ENCODE results near the gene SIM1. TPM values are rescaled to one million over a fixed set of nuclear protein-coding genes. Genes with fewer than 3 reads are reported as not detected.
A peak's percentile ranks its signal among the peaks of the same experiment; 100 is the strongest.

Gene SIM1
- total RNA-seq, 1 experiment from 2014 or later = not detected

DNA sequence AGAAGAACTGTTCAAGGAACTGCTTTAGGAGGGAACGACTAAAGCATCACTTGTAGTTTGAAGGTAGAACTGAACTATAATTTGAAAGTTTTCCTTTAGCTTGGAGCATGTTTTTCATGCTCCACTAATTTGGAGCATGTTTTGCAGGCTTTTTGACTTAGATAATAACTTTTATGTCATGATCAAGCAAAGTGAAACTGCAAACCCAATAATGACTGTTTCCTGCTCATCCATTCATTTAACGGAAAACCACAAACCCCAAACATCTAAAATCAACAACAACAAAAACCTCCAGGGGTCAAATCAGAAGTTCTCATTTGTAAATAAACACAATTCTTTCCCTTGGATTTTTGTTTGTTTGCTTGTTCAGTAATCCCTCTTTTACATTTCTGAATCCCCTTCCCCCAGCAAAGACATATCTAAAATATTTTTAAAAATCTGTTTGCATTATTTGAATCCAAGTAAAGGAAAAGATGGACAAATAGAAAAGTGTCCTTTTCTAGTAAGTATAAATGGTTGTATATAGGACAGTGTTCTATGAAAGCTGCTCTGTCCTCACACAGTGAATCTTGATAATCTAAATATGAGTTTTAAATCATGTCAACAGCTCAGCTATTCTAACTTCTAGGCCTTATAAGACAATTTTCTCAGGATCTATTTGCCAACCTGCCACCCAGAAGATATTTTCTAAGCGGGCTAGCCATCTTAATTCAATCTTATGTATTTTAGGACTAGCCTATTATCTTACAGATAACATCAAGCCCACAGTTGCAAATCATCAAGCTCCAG is 2.6 kb downstream of the SIM1 start:
- H3K4me3 ChIP-seq (ENCODE audit: low read depth in 2 of 2, low read length in 2 of 2) = peak overlapping the region; percentile 46 to 73; a peak in 2 of 4 replicates
- peaks cover 7% of the 10 kb centered on the region; the same call in 1 of the 2 replicates for H3K27me3 ChIP-seq (ENCODE audit: control insufficient read depth, insufficient read depth, low read length)
- in situ Hi-C loops (cut with HindIII; ENCODE audit: low pct_unique_long_range_greater_than_20kb, low sequenced_read_pairs) (no loop called here), intact Hi-C loops (cut with micrococcal nuclease; ENCODE audit: unreplicated experiment) (no loop called here)
- no peaks in the 10 kb centered on the region for H3K36me3 ChIP-seq (ENCODE audit: control insufficient read depth, insufficient read depth, low read length)
- no TSS peak for BruUV-seq (replicated peaks)
- POLR2A ChIA-PET = interaction anchor here (0.6 kb wide), 1 partner anchor 247 kb away, joined by 3 read pairs; no protein-coding TSS in a partner anchor
- H3K27ac ChIP-seq (ENCODE audit: low read length) = no peak overlapping the region
- H3K9me3 ChIP-seq (ENCODE audit: control insufficient read depth, insufficient read depth, low read depth, low read length) = no peaks in the 10 kb centered on the region
- ATAC-seq (no peak), DNase-seq (ENCODE audit: low read depth, low spot score) (no peak)
- TF ChIP-seq SIN3A (IDR thresholded peaks at IDR 0.05; ENCODE audit: borderline replicate concordance, insufficient read depth, low read depth, low read length) = no peak
- no peak for TF ChIP-seq POLR2AphosphoS5 (IDR thresholded peaks at IDR 0.05; ENCODE audit: low read depth, low read length)
- TF ChIP-seq, protein P1, sequence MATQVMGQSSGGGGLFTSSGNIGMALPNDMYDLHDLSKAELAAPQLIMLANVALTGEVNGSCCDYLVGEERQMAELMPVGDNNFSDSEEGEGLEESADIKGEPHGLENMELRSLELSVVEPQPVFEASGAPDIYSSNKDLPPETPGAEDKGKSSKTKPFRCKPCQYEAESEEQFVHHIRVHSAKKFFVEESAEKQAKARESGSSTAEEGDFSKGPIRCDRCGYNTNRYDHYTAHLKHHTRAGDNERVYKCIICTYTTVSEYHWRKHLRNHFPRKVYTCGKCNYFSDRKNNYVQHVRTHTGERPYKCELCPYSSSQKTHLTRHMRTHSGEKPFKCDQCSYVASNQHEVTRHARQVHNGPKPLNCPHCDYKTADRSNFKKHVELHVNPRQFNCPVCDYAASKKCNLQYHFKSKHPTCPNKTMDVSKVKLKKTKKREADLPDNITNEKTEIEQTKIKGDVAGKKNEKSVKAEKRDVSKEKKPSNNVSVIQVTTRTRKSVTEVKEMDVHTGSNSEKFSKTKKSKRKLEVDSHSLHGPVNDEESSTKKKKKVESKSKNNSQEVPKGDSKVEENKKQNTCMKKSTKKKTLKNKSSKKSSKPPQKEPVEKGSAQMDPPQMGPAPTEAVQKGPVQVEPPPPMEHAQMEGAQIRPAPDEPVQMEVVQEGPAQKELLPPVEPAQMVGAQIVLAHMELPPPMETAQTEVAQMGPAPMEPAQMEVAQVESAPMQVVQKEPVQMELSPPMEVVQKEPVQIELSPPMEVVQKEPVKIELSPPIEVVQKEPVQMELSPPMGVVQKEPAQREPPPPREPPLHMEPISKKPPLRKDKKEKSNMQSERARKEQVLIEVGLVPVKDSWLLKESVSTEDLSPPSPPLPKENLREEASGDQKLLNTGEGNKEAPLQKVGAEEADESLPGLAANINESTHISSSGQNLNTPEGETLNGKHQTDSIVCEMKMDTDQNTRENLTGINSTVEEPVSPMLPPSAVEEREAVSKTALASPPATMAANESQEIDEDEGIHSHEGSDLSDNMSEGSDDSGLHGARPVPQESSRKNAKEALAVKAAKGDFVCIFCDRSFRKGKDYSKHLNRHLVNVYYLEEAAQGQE (IDR thresholded peaks at IDR 0.05; ENCODE audit: insufficient read depth in 1 of 2, low read depth in 2 of 2, low read length in 1 of 2) = no peak
- TF ChIP-seq CTCF (IDR thresholded peaks at IDR 0.05) = no peak
- TF ChIP-seq TCF7L2 (IDR thresholded peaks at IDR 0.05; ENCODE audit: low read depth, low read length) = no peak
- CTCF ChIA-PET = interaction anchor here (0.5 kb wide), 1 partner anchor 1068 kb away, joined by 13 read pairs; the partner anchor contains the start of gene COQ3
- H3K4me1 ChIP-seq (ENCODE audit: control insufficient read depth, insufficient read depth, low read length) = peaks cover 6% of the 10 kb centered on the region

DNA sequence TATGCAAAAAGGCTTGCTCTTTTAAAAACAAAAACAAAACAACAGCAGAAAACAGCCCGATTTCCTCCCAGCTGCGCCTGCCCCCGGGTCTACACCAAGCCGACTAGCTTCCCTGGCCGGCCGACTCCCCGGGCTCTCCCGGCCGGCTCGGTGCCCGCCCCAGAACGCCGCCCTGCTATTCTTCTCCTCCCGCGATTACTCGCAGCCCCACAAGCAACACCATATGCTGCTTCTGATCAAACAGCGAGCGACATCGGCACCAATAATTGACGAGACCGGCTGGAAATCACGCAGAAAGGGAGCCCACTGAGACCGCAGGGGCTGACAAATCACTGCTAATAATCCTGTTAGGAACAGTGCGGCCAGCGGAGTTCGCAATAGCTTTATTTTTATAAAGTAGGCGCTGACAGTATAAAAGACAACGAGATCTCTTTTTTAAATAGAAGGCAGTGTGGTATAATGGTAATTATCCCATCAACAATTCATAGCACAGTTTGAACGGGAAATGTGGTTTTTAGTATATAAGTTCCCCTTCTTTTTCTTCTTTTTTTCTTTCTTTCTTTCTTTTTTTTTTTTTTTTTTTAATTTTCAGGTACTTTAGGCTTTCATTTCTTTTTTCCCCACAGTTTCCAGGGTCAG is 3.3 kb downstream of the SIM1 start:
- in situ Hi-C loops (cut with HindIII; ENCODE audit: low pct_unique_long_range_greater_than_20kb, low sequenced_read_pairs) (no loop called here), intact Hi-C loops (cut with micrococcal nuclease; ENCODE audit: unreplicated experiment) (no loop called here)
- DNase-seq (ENCODE audit: low read depth, low spot score) (no peak), ATAC-seq (peak; percentile 99)
- Histone ChIP-seq H3K27ac (ENCODE audit: low read length) (peak overlapping the region; percentile 29; the same call in 1 of the 2 replicates), H3K9me3 (ENCODE audit: control insufficient read depth, insufficient read depth, low read depth, low read length) (no peaks in the 10 kb centered on the region), H3K4me1 (ENCODE audit: control insufficient read depth, insufficient read depth, low read length) (peaks cover 6% of the 10 kb centered on the region), H3K36me3 (ENCODE audit: control insufficient read depth, insufficient read depth, low read length) (no peaks in the 10 kb centered on the region), H3K4me3 (ENCODE audit: low read depth in 2 of 2, low read length in 2 of 2) (peak overlapping the region; percentile 46 to 73), H3K27me3 (ENCODE audit: control insufficient read depth, insufficient read depth, low read length) (peaks cover 7% of the 10 kb centered on the region; the same call in 1 of the 2 replicates)
- POLR2A ChIA-PET = interaction anchor here (0.6 kb wide), 1 partner anchor 207 kb away, joined by 3 read pairs; no protein-coding TSS in a partner anchor
- no TSS peak for BruUV-seq (replicated peaks)
- CTCF ChIA-PET = interaction anchor here (0.6 to 1.2 kb wide), 4 partner anchors 10 to 321 kb away, joined by 3 to 8 read pairs (median 4); no protein-coding TSS in a partner anchor
- TF ChIP-seq TCF7L2 (IDR thresholded peaks at IDR 0.05; ENCODE audit: low read depth, low read length) (no peak), POLR2AphosphoS5 (IDR thresholded peaks at IDR 0.05; ENCODE audit: low read depth, low read length) (no peak), SIN3A (IDR thresholded peaks at IDR 0.05; ENCODE audit: borderline replicate concordance, insufficient read depth, low read depth, low read length) (no peak), CTCF (IDR thresholded peaks at IDR 0.05) (no peak)
- TF ChIP-seq, protein P1 (IDR thresholded peaks at IDR 0.05; ENCODE audit: insufficient read depth in 1 of 2, low read depth in 2 of 2, low read length in 1 of 2) = no peak

All from Panc1 (cell line).